HEK293 (cell line): ENCODE results near the gene IFT122.

ENCODE experiments used
- EGR2 ChIP-seq: fragments of 450-650 bp; formaldehyde crosslinking; IDR thresholded peaks from 2 replicates; pipeline ENCODE4 v1.5.1; 2016; ENCODE audit warnings: low read depth, missing biosample characterization, missing genetic modification characterization
- MYNN ChIP-seq: fragments of 450-650 bp; formaldehyde crosslinking; IDR thresholded peaks from 2 replicates; pipeline ENCODE4 v1.5.1; 2016; ENCODE audit warnings: missing biosample characterization, missing genetic modification characterization, borderline replicate concordance
- SCRT1 ChIP-seq: fragments of 450-650 bp; formaldehyde crosslinking; IDR thresholded peaks from 2 replicates; pipeline ENCODE4 v1.5.1; 2016; ENCODE audit warnings: missing biosample characterization, missing genetic modification characterization, borderline replicate concordance
- YY1 ChIP-seq: fragments of 450-650 bp; formaldehyde crosslinking; IDR thresholded peaks from 2 replicates; pipeline ENCODE4 v1.5.1; 2018; ENCODE audit warnings: missing biosample characterization, missing genetic modification characterization
- ZBTB1 ChIP-seq: fragments of 450-650 bp; formaldehyde crosslinking; IDR thresholded peaks from 2 replicates; pipeline ENCODE4 v1.5.1; 2016; ENCODE audit warnings: missing biosample characterization, missing genetic modification characterization
- ZFP37 ChIP-seq: fragments of 450-650 bp; formaldehyde crosslinking; IDR thresholded peaks from 2 replicates; pipeline ENCODE4 v1.5.1; 2016; ENCODE audit warnings: missing biosample characterization, missing genetic modification characterization
- ZNF121 ChIP-seq: fragments of 450-650 bp; formaldehyde crosslinking; IDR thresholded peaks from 2 replicates; pipeline ENCODE4 v1.5.1; 2016; ENCODE audit warnings: missing biosample characterization, missing genetic modification characterization
- ZNF146 ChIP-seq: fragments of 450-650 bp; formaldehyde crosslinking; IDR thresholded peaks from 2 replicates; pipeline ENCODE4 v1.5.1; 2016; ENCODE audit warnings: missing biosample characterization, missing genetic modification characterization
- ZNF558 ChIP-seq: fragments of 450-650 bp; formaldehyde crosslinking; IDR thresholded peaks from 2 replicates; pipeline ENCODE4 v1.5.1; 2016; ENCODE audit warnings: missing biosample characterization, missing genetic modification characterization
- ZNF639 ChIP-seq: fragments of 450-650 bp; formaldehyde crosslinking; IDR thresholded peaks from 2 replicates; pipeline ENCODE4 v1.5.1; 2016; ENCODE audit warnings: missing biosample characterization, missing genetic modification characterization
- ZNF660 ChIP-seq: fragments of 450-650 bp; IDR thresholded peaks from 2 replicates; pipeline ENCODE4 v1.5.1; 2018; ENCODE audit warnings: missing biosample characterization, mild to moderate bottlenecking, missing genetic modification characterization
- ZNF677 ChIP-seq: fragments of 450-650 bp; IDR thresholded peaks from 2 replicates; pipeline ENCODE4 v1.5.0; 2018; ENCODE audit warnings: missing biosample characterization, mild to moderate bottlenecking, missing genetic modification characterization, moderate library complexity
- ZNF792 ChIP-seq: fragments of 450-650 bp; formaldehyde crosslinking; IDR thresholded peaks from 2 replicates; pipeline ENCODE4 v1.5.1; 2016; ENCODE audit warnings: missing biosample characterization, missing genetic modification characterization
- TF ChIP-seq, protein P1 (sequence below): fragments of 450-650 bp; formaldehyde crosslinking; IDR thresholded peaks from 2 replicates; pipeline ENCODE4 v1.5.1; 2016; ENCODE audit warnings: missing biosample characterization, missing genetic modification characterization

DNA sequence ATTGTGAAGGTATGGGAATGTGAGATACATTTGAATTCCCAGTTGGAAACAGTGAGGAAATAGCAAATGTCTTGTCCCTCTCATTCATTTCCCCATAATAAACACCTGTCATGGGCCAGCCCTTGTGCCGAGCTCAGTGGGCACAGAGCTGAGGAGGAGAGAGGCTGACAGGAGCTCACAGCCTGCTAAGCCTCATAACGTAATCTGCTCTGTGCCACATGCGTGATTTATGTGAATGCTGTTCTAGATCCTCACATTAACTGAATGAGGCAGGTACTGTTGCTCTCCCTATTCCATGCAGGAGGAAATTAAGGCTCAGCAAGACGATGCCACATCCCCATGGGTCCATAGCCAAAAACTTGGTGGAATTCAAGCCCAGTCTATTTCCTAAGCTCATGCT is 53.2 kb downstream of the IFT122 start:
- no peak for TF ChIP-seq YY1 (tag by site-specific recombination)
- TF ChIP-seq, protein P1, sequence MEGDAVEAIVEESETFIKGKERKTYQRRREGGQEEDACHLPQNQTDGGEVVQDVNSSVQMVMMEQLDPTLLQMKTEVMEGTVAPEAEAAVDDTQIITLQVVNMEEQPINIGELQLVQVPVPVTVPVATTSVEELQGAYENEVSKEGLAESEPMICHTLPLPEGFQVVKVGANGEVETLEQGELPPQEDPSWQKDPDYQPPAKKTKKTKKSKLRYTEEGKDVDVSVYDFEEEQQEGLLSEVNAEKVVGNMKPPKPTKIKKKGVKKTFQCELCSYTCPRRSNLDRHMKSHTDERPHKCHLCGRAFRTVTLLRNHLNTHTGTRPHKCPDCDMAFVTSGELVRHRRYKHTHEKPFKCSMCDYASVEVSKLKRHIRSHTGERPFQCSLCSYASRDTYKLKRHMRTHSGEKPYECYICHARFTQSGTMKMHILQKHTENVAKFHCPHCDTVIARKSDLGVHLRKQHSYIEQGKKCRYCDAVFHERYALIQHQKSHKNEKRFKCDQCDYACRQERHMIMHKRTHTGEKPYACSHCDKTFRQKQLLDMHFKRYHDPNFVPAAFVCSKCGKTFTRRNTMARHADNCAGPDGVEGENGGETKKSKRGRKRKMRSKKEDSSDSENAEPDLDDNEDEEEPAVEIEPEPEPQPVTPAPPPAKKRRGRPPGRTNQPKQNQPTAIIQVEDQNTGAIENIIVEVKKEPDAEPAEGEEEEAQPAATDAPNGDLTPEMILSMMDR (tag by site-specific recombination) = no peak
- no peak for TF ChIP-seq ZNF639 (tag by site-specific recombination)
- no peak for TF ChIP-seq ZBTB1 (tag by site-specific recombination)
- no peak for TF ChIP-seq ZNF558
- no peak for TF ChIP-seq ZNF677 (tag by site-specific recombination)
- no peak for TF ChIP-seq MYNN
- TF ChIP-seq ZNF660 (tag by site-specific recombination) = no peak
- TF ChIP-seq ZNF146 (tag by site-specific recombination) = no peak
- no peak for TF ChIP-seq ZFP37 (tag by site-specific recombination)
- TF ChIP-seq ZNF121 (tag by site-specific recombination) = no peak
- TF ChIP-seq SCRT1 (tag by site-specific recombination) = no peak
- TF ChIP-seq EGR2 (tag by site-specific recombination) = no peak
- no peak for TF ChIP-seq ZNF792
